GM12801 (cell line): ENCODE results near the gene WDR41.

ENCODE experiments used
- TF ChIP-seq, protein P1 (sequence below): IDR thresholded peaks from one replicate; pipeline ENCODE4 v1.5.1; 2011; ENCODE audit warnings: control low read depth; ENCODE audit not compliant: insufficient read length; ENCODE audit errors: extremely low read depth

WDR41 gene

GRCh38 chr5:77491783-77492652 lies at the start of gene WDR41:
WDR41 (minus strand) TSS chr5:77492316; CDS start chr5:77492220, 96 bp downstream.
- TF ChIP-seq, protein P1, sequence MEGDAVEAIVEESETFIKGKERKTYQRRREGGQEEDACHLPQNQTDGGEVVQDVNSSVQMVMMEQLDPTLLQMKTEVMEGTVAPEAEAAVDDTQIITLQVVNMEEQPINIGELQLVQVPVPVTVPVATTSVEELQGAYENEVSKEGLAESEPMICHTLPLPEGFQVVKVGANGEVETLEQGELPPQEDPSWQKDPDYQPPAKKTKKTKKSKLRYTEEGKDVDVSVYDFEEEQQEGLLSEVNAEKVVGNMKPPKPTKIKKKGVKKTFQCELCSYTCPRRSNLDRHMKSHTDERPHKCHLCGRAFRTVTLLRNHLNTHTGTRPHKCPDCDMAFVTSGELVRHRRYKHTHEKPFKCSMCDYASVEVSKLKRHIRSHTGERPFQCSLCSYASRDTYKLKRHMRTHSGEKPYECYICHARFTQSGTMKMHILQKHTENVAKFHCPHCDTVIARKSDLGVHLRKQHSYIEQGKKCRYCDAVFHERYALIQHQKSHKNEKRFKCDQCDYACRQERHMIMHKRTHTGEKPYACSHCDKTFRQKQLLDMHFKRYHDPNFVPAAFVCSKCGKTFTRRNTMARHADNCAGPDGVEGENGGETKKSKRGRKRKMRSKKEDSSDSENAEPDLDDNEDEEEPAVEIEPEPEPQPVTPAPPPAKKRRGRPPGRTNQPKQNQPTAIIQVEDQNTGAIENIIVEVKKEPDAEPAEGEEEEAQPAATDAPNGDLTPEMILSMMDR: no peak

DNA sequence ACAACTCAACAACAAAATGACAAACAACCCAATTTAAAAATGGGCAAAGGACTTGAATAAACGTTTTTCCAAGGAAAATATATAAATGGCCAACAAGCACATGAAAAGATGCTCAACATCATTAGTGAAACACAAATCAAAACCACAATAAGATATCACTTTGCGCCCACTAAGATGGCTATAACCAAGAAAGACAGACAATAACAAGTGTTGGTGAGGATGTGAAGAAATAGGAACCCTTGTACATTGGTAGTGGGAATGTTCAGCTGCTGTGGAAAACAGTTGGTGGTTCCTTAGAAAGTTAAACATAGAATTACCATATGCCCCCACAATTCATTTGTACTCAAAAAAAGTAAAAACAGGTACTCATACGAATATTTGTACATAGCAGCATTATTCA lies 39.2 kb upstream of the WDR41 start:
- TF ChIP-seq, protein P1: no peak

DNA sequence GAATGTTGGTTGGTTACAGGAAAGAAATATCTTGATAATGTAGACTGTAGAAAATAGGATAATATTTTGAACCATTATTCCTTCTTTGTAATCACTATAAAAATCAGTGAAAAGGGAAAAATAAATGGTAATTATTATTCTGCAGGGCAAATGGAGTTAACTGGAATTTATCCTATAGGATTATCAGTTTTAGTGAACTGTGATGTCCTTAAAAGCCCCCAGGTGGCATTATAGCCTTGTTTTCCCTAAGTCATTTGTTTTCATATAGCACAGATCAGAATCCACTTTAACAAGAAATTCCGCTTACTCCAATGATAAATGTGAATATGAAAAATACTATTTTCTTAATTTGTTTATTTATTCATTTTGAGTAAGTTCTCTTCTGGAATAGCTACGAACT lies 26.2 kb upstream of the WDR41 start:
- TF ChIP-seq, protein P1: no peak

DNA sequence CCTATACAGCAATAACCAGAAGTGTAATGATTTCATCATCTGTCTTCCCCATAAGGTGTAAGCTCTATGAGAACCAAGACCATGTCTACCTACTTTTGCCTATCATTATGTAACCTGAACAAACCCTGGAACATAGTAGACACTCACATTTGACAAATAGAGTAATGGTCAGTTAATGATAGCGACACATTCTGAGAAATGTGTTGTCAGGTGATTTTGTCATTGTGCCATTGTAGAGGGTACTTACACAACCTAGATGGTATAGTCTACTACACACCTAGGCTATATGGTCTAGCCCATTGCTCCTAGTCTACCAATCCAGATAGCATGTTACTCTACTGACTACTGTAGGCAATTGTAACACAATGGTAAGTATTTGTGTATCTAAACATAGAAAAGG lies 22.3 kb upstream of the WDR41 start:
- TF ChIP-seq, protein P1: no peak

DNA sequence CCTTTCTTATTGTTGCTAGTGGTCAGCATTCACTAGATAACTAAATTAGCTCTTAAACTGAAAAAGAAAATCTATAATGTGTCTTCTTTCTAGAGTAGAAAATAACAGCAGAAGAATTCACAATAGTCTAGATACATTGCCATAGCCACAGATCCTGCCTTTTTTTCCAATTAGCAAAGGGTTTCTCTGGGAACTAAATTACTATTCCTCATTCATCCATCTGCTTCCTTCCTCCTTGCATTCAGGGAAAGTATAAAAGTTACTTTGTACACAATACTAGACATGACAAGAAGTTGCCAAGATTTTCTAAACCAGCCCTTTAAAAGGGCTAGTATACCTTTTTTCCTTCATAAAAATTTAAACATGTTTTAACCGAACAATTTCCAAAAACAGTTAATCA lies 21.2 kb upstream of the WDR41 start:
- TF ChIP-seq, protein P1: no peak

- TF ChIP-seq, protein P1: no peak
Observed at GRCh38 chr5:77499973-77500372, 7.9 kb upstream of the WDR41 start.

DNA sequence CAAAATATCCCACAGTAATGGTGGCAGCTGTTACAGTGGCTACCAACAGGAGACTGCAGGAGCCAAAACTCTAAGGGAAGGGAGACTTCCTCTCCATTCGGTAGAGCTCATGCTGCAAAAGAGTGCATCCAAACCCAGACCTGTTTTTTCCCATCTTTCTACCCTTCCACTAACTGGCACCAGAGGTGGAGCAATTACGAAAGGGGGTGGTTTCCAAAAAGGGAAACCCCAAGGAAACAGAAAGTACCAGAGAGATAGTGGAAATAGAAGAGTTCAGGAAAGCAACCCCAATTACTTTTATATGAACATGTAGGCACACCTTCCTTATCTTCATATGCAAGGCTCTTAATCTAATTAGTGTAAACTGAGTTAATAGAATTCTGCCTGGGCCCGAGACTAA lies 7.3 kb upstream of the WDR41 start:
- TF ChIP-seq, protein P1: no peak
